Tibial artery (tissue), 4 donors: ENCODE measurements around the gene PTPRG.

Source experiments
- DNase-seq, 2 donors: peaks; one replicate each; pipeline ENCODE4 v3.0.0-alpha.2; 2019
- H3K27ac ChIP-seq, 2 donors: fragments of 200-600 bp; sonication (generic) in 1 of 2; 1 replicate in 1 of 2; 2 replicates in 1 of 2; pipeline ENCODE4 v1.5.1; 2018 to 2019; ENCODE audit warnings: mild to moderate bottlenecking in 1 of 2
- H3K27me3 ChIP-seq, 2 donors: fragments of 200-600 bp; sonication (generic) in 1 of 2; one replicate each; pipeline versions ENCODE4 v1.5.1 to v1.6.0; 2016 to 2019
- H3K36me3 ChIP-seq, 3 donors: fragments of 200-600 bp; sonication (generic) in 2 of 3; one replicate each; pipeline ENCODE4 v1.5.1; 2016 to 2019; ENCODE audit warnings: mild to moderate bottlenecking in 2 of 3
- H3K4me1 ChIP-seq, 4 donors: fragments of 200-600 bp; sonication (generic) in 2 of 4; 1 replicate in 3 of 4; 2 replicates in 1 of 4; pipeline ENCODE4 v1.5.1; 2016 to 2019
- H3K4me3 ChIP-seq, 2 donors: fragments of 200-600 bp; sonication (generic) in 1 of 2; 1 replicate in 1 of 2; 2 replicates in 1 of 2; pipeline ENCODE4 v1.5.1; 2018 to 2019; ENCODE audit warnings: mild to moderate bottlenecking in 2 of 2
- H3K9me3 ChIP-seq, 3 donors: fragments of 200-600 bp; sonication (generic) in 1 of 3; one replicate each; pipeline ENCODE4 v1.5.1; 2016 to 2019
- CTCF ChIP-seq, 2 experiments: fragments of 200-600 bp in 1 of 2; fragments of 450-650 bp in 1 of 2; IDR thresholded peaks; one replicate each; pipeline ENCODE4 v1.5.1; 2017 to 2019; ENCODE audit warnings: antibody characterized with exemption in 2 of 2, mild to moderate bottlenecking in 1 of 2, moderate library complexity in 1 of 2
- intact Hi-C: fragments of 100-400 bp; cut with DNase I; formaldehyde crosslinking; loops from one replicate; pipeline ENCODE4 v1.15.0; 2023; ENCODE audit warnings: low total_unique reads

PTPRG gene

GRCh38 chr3:61589856-61590255, 28.5 kb downstream of the PTPRG start:
- no peak overlapping the region for H3K4me3 ChIP-seq
- DNase-seq = no peak
- H3K27ac ChIP-seq = no peak overlapping the region
- peaks cover 0 to 9% (median 4%) of the 10 kb centered on the region in 3 donors for H3K36me3 ChIP-seq
- intact Hi-C loops = no loop called here
- H3K9me3 ChIP-seq = no peaks in the 10 kb centered on the region
- no peaks in the 10 kb centered on the region for H3K27me3 ChIP-seq
- TF ChIP-seq CTCF (IDR thresholded peaks at IDR 0.05) = no peak
- H3K4me1 ChIP-seq = peaks cover 0 to 61% (median 10%) of the 10 kb centered on the region in 4 donors

- peaks cover 0 to 76% (median 17%) of the 10 kb centered on the region in 4 donors for H3K4me1 ChIP-seq
- no peaks in the 10 kb centered on the region for H3K9me3 ChIP-seq
- no peak for DNase-seq
- intact Hi-C loops = no loop called here
- H3K36me3 ChIP-seq = peaks cover 0 to 9% (median 4%) of the 10 kb centered on the region in 3 donors
- H3K27me3 ChIP-seq = no peaks in the 10 kb centered on the region
- no peak for TF ChIP-seq CTCF (IDR thresholded peaks at IDR 0.05)
- H3K27ac ChIP-seq = no peak overlapping the region
- H3K4me3 ChIP-seq = no peak overlapping the region
Observed at GRCh38 chr3:61591300-61591699, 29.9 kb downstream of the PTPRG start.

- intact Hi-C loops = no loop called here
- H3K27ac ChIP-seq = no peak overlapping the region
- H3K4me3 ChIP-seq = no peak overlapping the region
- H3K36me3 ChIP-seq = peaks cover 0 to 5% (median 2%) of the 10 kb centered on the region in 3 donors
- DNase-seq = no peak
- H3K9me3 ChIP-seq = no peaks in the 10 kb centered on the region
- H3K4me1 ChIP-seq = peaks cover 0 to 71% (median 17%) of the 10 kb centered on the region in 4 donors
- no peak for TF ChIP-seq CTCF (IDR thresholded peaks at IDR 0.05)
- no peaks in the 10 kb centered on the region for H3K27me3 ChIP-seq
Observed at GRCh38 chr3:61593446-61594029, 32.2 kb downstream of the PTPRG start.

GRCh38 chr3:61594144-61594963, 33.0 kb downstream of the PTPRG start:
- no peak for DNase-seq
- no peaks in the 10 kb centered on the region for H3K36me3 ChIP-seq
- H3K4me1 ChIP-seq = peaks cover 0 to 62% (median 16%) of the 10 kb centered on the region in 4 donors
- no peak for TF ChIP-seq CTCF (IDR thresholded peaks at IDR 0.05)
- no peaks in the 10 kb centered on the region for H3K27me3 ChIP-seq
- H3K27ac ChIP-seq = no peak overlapping the region
- H3K9me3 ChIP-seq = no peaks in the 10 kb centered on the region
- intact Hi-C loops = no loop called here
- H3K4me3 ChIP-seq = no peak overlapping the region

GRCh38 chr3:61594964-61595285, 33.6 kb downstream of the PTPRG start:
- Histone ChIP-seq H3K27ac (no peak overlapping the region), H3K4me1 (peaks cover 0 to 57% (median 16%) of the 10 kb centered on the region in 4 donors), H3K36me3 (no peaks in the 10 kb centered on the region), H3K4me3 (no peak overlapping the region), H3K27me3 (no peaks in the 10 kb centered on the region), H3K9me3 (no peaks in the 10 kb centered on the region)
- no peak for DNase-seq
- intact Hi-C loops = no loop called here
- TF ChIP-seq CTCF (IDR thresholded peaks at IDR 0.05) = no peak
